Glutamatergic neuron (in vitro differentiated cells): ENCODE measurements around the gene CMSS1. TPM values are rescaled to one million over a fixed set of nuclear protein-coding genes. Genes with fewer than 3 reads are reported as not detected.

ENCODE experiments used
- DNase-seq: peaks from one replicate; pipeline ENCODE4 v3.0.0; 2022
- H3K27ac Mint-ChIP-seq: one replicate; pipeline ENCODE4 v1.8.0; 2020; ENCODE audit warnings: mild to moderate bottlenecking, mixed read lengths, inconsistent platforms; ENCODE audit not compliant: unreplicated experiment
- H3K27me3 Mint-ChIP-seq: one replicate; pipeline ENCODE4 v1.8.0; 2020; ENCODE audit warnings: mild to moderate bottlenecking, moderate library complexity, mixed read lengths, inconsistent platforms; ENCODE audit not compliant: unreplicated experiment
- H3K36me3 Mint-ChIP-seq: one replicate; pipeline ENCODE4 v1.8.0; 2020; ENCODE audit warnings: mild to moderate bottlenecking, mixed read lengths, inconsistent platforms; ENCODE audit not compliant: unreplicated experiment
- H3K4me1 Mint-ChIP-seq: one replicate; pipeline ENCODE4 v1.8.0; 2020; ENCODE audit warnings: mild to moderate bottlenecking, low read depth, mixed read lengths, inconsistent platforms; ENCODE audit not compliant: unreplicated experiment
- H3K4me3 Mint-ChIP-seq: one replicate; pipeline ENCODE4 v1.8.0; 2020; ENCODE audit warnings: mild to moderate bottlenecking, mixed read lengths, inconsistent platforms; ENCODE audit not compliant: unreplicated experiment
- H3K9me3 Mint-ChIP-seq: one replicate; pipeline ENCODE4 v1.8.0; 2020; ENCODE audit warnings: mild to moderate bottlenecking, moderate library complexity, mixed read lengths, inconsistent platforms; ENCODE audit not compliant: unreplicated experiment
- CTCF ChIP-seq: fragments of 200-600 bp; sonication (generic); IDR thresholded peaks from one replicate; pipeline ENCODE4 v1.5.0; 2021; ENCODE audit not compliant: partially characterized antibody, unreplicated experiment
- total RNA-seq: library from RNA; stranded (reverse); fragmentation: NEBNext Ultra II Directional; extraction: Animal tissue kit (Norgen Biotek cat#: 25700); gene quantifications from one replicate; pipeline ENCODE4 v1.2.1, GENCODE V29; 2021; ENCODE audit not compliant: unreplicated experiment

Gene CMSS1
- total RNA-seq, 1 donor from 2014 or later: 37.8 TPM

- Mint-ChIP-seq H3K9me3 (no peaks in the 10 kb centered on the region), H3K27me3 (no peaks in the 10 kb centered on the region), H3K4me3 (no peak overlapping the region), H3K4me1 (peaks cover 10% of the 10 kb centered on the region), H3K36me3 (no peaks in the 10 kb centered on the region), H3K27ac (no peak overlapping the region)
- no peak for TF ChIP-seq CTCF
- no peak for DNase-seq
These were observed 111.4 kb downstream of the CMSS1 start for GRCh38 chr3:99928771-99929744.

- Mint-ChIP-seq H3K4me1 (peaks cover 10% of the 10 kb centered on the region), H3K27me3 (no peaks in the 10 kb centered on the region), H3K4me3 (no peak overlapping the region), H3K36me3 (no peaks in the 10 kb centered on the region), H3K27ac (no peak overlapping the region), H3K9me3 (no peaks in the 10 kb centered on the region)
- TF ChIP-seq CTCF: no peak
- no peak for DNase-seq
These were observed 112.1 kb downstream of the CMSS1 start for GRCh38 chr3:99929745-99930139.

GRCh38 chr3:99931059-99931458 lies 113.4 kb downstream of the CMSS1 start:
- TF ChIP-seq CTCF: no peak
- Mint-ChIP-seq H3K36me3 (no peaks in the 10 kb centered on the region), H3K4me1 (peaks cover 11% of the 10 kb centered on the region), H3K4me3 (no peak overlapping the region), H3K27ac (no peak overlapping the region), H3K9me3 (no peaks in the 10 kb centered on the region), H3K27me3 (no peaks in the 10 kb centered on the region)
- DNase-seq: no peak

DNA sequence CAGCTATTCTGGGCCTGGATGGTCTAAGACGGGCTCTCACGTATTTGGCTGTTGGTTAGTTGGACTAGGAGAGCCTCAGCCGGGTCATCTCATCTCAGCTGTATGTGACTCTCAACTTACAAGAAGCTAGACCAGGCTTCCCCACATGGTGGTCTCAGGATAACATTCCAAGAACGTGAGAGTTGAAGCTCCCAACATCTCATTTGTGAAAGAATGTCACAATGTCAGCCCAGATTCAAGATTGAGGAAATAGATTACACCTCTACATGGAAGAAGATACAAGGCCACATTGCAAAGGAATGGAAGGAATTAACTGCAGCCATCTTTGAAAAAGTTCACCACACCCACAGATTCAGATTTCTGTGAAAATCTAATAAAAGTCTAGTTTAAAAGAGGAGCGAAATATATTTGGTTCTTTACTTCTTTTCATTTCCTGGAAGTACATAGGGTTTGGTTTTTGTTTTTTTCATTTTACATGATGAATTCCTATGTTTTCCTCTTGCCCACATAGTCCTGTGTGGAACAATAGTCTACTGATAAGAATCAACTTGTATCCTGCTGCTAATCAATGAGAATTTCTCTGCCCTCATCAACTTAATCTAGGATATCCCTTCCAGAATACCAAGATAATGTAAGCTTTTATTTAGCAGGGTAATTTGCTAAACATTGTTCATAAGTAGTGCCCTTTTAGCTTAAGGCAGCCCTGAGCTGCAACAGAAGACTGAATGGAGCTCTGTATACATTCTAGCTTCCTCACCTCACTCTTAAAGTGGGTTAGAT lies 116.5 kb downstream of the CMSS1 start:
- DNase-seq: no peak
- Mint-ChIP-seq H3K4me1 (peaks cover 5% of the 10 kb centered on the region), H3K27me3 (peaks cover 2% of the 10 kb centered on the region), H3K27ac (no peak overlapping the region), H3K36me3 (no peaks in the 10 kb centered on the region), H3K4me3 (no peak overlapping the region), H3K9me3 (no peaks in the 10 kb centered on the region)
- no peak for TF ChIP-seq CTCF
